Measurements from ENCODE around the gene DAGLA.

The DAGLA gene

DNA sequence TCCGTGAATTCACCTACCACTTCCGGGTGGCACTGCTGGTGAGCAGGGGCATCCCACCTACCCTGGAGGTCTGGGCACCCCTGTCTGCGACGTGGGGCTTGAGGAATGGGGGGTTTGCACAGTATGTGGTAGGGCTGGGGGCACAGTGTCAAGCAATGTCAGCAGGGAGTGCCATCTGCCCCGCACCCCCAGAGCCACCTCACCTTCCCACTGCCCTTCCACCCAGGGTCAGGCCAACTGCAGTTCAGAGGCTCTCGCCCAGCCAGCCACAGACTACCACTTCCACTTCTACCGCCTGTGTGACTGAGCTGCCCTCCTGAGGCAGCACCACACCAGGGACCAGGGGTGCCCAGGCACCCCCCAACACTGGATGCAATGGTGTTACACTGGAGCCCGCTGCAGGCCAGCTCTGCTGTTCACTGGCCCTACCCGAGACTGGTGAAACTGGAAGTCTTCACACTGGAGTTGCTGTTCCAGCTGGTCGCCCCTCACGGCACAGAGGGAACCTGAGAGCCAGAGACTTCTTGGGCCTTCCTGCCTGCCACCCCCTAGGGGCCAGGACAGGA is 105.7 kb downstream of the DAGLA start:
- DNase-seq = no peak

- DNase-seq = peak; percentile 6
These were observed 107.8 kb downstream of the DAGLA start for GRCh38 chr11:61787928-61788491.

- no peak for DNase-seq
These were observed 111.6 kb downstream of the DAGLA start for GRCh38 chr11:61791737-61792309.

DNA sequence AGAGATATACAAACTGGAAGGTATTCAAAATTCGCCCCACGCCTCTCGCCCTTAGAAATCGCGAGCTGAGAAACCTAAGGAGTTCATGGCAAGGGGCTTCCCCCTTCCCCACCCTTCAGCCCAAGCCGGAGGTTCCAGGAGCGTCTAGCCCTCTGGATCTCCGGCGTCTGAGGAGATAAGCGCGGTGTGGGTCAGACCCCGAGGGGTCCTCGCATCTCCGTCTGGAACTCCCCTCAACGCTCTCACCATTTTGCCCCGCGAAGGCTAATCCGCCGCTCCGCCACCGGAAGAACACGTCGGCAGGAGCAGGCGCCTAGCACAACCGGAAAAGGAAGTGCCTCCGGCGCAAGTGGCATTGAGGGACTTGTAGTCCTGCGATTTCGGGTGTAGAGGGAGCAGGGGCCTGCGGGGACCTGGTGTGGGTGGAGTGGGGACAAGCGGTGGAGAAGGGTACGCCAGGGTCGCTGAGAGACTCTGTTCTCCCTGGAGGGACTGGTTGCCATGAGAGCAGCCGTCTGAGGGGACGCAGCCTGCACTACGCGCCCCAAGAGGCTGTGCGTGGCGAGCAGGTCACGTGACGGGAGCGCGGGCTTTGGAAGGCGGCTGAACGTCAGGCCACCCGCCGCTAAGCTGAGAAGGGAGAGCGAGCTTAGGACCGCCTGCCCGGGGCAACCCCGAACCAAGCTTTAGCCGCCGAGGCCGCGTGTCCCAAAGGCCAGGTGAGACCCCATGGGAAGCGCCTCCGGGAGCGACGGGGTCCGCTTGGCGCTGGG is 112.3 kb downstream of the DAGLA start, which contains the start of the genes FEN1 and TMEM258:
Gene FEN1, plus strand, starts transcription at position 602 of the 773 bp plus-strand sequence. CDS start 2,451 bp downstream, outside the sequence.
Gene TMEM258, minus strand, starts transcription at position 290 of the 773 bp plus-strand sequence. Its CDS starts 41 bp downstream, at position 249.
- peak; percentile 94 for DNase-seq

- peak; percentile 39 for DNase-seq
These were observed 113.1 kb downstream of the DAGLA start for GRCh38 chr11:61793083-61793828.

GRCh38 chr11:61793829-61794204 is 113.6 kb downstream of the DAGLA start:
- DNase-seq = no peak

DNA sequence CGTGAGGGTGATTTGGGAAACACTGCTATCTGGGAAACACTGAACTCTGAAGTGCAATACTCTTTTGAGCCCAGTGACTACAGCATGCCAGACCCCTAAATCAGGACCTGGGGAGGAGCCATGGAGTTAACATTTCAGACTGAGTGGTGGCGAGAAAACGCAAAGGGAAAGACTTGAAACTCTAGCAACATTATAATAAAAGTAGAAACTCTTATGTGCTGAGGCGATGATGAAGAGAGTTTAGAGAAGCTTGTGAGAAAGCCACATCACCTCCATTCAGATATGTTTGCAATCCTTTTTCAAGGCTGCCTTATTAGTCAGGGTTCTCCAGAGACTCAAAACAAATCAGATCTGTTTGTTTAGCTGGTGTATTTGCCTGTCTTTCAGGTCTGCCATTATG is 114.4 kb downstream of the DAGLA start:
- DNase-seq = no peak

GRCh38 chr11:61795459-61795858 is 115.3 kb downstream of the DAGLA start:
- DNase-seq = no peak

GRCh38 chr11:61795876-61796526 is 115.8 kb downstream of the DAGLA start:
- DNase-seq = no peak
